Measurements from ENCODE around the gene XRCC4.
A peak's percentile ranks its signal among the peaks of the same experiment; 100 is the strongest.
"Not testable (repeated sequence)": the region's sequence is repeated elsewhere in the genome, so short reads cannot be mapped to it uniquely, and the experiment has no call there.

XRCC4 gene

DNA sequence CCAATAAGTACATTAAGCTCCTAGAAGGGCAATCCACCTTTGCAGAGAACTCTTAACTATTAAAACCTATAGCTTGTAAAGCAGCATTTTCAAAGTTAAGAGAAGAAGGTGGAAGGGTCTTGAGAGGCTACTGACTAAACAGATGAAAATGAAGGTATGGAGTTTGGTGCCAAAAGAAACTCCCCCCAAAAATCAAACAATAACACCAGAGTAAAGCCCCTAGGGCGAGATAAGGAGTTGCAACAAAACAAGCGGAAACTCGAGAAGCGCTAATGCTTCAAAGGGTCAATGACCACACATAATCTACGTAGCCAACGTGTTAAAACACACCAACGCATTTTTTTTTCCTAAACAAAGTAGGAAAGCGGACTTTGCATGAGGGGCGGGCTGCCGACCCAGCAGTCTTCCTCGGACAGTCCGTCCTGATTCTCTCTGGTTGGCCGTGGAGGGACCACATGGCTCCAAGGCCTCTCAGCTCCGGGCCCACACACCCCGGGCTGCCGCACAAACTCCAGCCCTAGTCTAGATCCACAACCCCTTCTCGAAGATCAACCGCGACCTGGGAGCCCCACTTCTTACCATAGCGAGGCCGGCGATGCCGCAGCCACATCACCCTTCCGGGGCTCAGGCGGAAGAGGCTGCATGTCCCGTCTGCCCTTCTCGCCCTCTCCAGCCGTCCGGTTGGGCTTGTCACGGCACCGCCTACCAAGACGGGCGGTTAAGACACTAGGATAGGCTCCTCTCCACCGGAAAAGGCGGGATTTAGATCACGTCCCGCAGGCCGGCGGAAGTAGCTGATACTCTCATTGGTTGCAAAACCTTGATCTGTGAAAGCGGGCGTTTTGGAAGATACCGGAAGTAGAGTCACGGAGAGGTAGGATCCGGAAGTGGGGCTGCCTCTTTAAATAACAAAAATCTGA lies at the start of gene XRCC4, which contains the start of gene TMEM167A:
TSS of gene XRCC4 (plus strand) at position 806 of the 920 bp plus-strand sequence. CDS start 27,373 bp downstream, outside the sequence.
TSS of gene TMEM167A (minus strand) at position 653 of the 920 bp plus-strand sequence. CDS start at position 582, 71 bp downstream.
- Histone ChIP-seq H3K4me3 (peak within 1 kb of the TSS; percentile 77 to 94 (median 86)), H3K27ac (peak within 1 kb of the TSS; percentile 49 to 96 (median 89))

DNA sequence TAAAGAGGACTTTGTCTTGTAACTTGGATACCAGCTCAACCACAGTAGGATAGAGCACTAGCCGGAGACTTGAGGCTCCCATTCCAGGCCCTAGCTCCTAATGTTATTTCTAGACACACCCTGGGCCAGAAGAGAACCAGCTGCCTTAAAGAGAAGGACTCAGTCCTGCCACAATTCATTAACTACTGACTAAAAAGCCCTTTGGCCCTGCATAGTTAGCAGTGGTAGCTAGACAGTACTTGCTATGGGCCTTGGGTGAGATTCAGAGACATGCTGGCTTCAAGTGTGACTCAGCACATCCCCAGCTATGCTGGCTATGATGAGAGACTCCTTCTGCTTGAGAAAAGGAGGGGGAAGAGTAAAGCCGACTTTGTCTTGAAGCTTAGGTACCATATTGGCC lies 47.4 kb upstream of the XRCC4 start:
- Histone ChIP-seq H3K27ac (no peak overlapping the region), H3K4me3 (no peak overlapping the region)

DNA sequence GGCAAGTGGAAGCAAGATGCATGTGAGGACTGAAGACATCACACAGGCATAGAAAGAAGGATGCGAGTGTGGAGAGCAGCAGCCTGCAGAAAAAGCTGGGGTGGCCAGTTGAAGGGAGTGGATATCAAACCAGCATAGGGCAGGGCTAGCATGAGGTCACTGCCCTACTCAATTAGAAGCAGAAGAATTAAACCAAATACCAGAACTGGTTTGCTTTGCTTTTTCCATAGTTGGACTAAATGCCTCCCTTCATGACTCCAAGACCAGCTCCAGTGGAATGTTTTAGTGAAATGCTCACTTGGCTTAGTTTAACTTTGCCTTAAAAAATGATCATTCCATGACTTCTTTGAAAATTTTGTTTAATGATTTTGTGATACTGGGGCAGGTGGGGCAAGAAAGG lies 46.0 kb upstream of the XRCC4 start:
- no peak overlapping the region for H3K4me3 ChIP-seq

DNA sequence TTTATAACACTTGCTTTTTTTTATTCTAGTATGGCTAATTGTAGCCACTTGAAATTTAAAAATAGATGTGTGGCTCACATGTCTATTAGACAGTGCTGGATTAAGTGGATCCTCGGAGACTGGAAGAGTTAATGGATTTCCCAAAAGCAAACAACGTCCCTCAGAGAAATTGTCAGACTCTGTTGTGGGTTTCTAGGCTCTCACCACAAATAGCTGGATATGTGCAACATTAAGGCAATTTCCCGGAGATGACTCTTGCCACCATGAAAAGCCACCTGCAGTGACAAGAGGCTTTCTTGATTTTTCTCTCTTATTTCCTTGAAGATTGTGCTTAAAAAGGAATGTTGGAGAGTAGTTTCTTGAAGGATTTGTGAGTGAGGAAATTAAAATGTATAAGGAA lies 43.3 kb upstream of the XRCC4 start:
- Histone ChIP-seq H3K27ac (no peak overlapping the region), H3K4me3 (no peak overlapping the region)

More for the DNA sequence above, 46.0 kb upstream of the XRCC4 start:
- no peak overlapping the region for H3K27ac ChIP-seq

DNA sequence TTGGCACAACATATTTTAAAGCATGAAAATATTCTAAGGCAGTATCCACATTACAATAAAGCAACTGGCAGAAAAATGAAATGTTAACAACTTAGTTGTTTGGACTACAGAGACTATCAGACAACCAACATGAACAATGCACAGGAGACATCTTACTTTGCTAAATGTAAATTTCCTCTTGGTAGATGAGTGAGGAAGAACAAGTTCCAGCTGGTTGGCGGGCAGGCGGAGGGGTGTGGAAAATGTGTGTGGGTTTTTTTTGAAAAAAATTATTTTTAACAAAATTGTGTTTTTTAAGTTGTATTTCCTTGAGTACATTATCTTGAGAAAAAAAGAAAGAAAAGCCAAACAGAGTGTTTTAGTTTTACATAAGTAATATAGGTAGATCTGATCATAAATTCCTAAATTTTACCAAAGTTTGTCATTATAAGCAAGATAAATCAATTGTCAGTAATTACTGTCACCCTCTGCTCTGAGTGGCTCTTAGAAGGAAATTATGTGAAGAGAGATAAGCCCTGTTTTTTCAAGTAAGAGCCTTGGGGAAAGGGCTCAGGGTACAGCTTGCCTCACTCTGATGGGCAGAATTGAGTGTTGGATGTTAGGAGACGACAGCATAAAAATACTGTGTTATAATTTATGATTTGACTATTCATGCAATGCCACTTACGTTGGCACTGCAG lies 42.7 kb upstream of the XRCC4 start:
- Histone ChIP-seq H3K4me3 (no peak overlapping the region), H3K27ac (no peak overlapping the region)

DNA sequence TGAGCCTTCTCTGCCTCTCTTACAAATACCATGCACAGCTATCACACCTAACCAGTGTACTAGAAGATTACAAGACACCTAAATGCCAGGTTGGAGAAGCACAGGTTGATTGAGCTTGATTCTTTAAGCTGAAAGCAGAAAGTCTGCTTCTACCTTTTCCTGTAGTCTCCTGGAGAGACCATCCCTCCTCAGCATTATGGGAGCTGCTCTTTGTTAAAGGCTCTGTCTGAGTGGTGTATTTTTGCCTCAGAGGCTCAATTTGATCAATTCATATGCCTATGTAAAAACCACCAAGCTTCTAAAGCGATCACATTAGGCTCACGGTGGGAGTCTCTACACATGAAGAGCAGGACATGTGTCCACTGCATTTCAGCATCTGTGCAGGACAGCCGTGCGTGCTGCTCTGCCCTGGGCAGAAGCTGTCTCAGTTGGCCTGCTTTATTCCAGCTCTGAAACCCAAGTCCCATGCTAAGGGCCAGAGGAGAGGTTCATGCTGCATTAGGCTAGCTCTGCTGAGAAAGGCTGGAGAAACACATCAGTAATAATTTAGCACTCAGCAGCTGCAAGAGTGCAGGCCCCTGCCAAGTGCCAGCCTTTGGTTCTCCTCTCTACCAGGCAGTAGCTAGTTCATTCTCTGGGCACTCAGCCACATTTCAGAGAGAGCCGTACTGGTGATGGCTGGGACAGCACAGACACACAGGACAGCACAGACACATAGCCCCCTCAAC lies 41.8 kb upstream of the XRCC4 start:
- Histone ChIP-seq H3K27ac (peak overlapping the region in 1 of 21 experiments; percentile 3), H3K4me3 (no peak overlapping the region)

DNA sequence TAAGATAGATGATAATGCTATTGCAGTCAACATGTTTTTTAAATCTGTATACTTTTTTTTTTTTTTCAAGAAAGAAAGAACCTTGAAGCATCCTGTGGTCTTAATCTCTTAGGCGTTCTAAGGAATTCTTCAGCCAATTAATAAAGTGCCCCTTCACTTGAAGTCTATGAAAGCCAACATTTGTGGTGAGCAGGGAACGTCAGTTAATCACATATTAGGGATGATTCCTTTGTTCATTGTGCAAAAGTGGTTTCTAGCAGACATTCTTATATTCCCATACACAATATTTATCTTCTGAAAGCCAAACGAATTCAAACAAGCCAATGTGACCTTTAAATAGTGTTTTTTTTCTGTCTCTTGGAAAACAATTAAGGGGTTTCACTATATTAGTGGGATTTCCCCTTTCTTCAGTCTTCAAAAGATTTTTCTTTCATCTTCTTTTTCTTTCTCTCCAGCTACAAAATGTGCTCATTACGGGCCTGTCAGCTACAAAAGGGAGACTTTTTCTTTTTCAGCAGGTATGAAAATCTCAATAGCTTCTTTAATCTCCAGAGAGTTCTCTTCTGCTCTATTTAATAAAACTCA lies 40.3 kb upstream of the XRCC4 start:
- H3K27ac ChIP-seq, result no peak overlapping the region

DNA sequence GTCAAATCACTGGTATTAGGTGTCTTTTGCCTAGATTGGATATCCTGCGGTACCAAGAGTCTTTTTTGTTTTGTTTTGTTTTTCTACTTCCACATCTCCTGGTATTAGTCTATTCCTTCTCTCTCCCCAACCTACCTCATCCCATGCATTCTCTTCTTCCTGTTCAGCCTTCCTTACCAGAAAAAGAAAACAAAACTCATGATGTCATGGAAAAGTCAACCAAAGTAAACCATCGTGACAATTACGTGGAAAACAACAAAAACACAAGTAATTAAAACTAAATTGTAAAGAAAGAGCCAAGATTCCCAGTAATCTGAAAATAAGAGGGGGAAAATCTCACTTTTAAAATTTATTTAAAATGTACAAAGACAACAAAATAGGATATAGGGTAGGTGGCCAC lies 38.4 kb upstream of the XRCC4 start:
- H3K27ac ChIP-seq, result no peak overlapping the region
- H3K4me3 ChIP-seq, result no peak overlapping the region

More for the DNA sequence above, 40.3 kb upstream of the XRCC4 start:
- no peak overlapping the region for H3K4me3 ChIP-seq

DNA sequence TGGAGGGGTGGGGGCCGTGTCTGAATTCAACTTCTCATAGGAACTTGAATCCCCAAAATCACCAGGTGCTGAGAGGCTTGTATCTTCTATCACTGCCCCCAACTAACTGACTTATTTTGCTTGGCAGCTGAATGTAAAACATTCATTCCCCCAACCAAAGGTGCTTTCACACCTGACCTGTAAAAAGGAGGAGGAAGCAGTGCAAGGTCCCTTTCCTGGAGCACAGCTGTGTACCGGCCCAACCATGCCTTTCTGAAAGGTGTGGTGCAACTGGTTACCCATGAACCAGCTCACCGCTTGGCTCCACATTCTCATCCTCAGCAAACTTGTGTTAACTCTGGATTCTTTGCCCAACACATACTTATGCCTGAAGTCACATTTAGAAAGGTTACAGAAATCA lies 34.8 kb upstream of the XRCC4 start:
- no peak overlapping the region for H3K4me3 ChIP-seq
- H3K27ac ChIP-seq, result no peak overlapping the region

DNA sequence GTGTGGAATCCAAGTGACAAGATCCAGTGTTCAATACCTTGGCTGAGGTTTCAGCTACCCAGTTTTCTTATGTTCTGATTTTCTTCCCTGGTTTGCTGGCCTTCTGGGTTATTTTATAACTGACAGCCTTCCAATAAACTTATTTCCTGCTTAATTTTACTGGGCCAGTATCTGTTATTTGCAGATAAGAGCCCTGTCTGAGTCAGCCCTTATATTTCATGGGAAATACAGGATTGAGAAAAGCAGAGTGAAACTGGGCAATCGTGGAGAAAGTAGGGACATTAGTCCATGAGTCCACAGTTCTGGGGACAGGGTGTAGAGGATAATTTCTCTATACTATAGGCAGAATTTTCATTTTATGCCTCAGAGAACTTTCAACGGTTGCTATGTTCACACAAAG lies 32.4 kb upstream of the XRCC4 start:
- H3K4me3 ChIP-seq, result no peak overlapping the region
- H3K27ac ChIP-seq, result no peak overlapping the region

DNA sequence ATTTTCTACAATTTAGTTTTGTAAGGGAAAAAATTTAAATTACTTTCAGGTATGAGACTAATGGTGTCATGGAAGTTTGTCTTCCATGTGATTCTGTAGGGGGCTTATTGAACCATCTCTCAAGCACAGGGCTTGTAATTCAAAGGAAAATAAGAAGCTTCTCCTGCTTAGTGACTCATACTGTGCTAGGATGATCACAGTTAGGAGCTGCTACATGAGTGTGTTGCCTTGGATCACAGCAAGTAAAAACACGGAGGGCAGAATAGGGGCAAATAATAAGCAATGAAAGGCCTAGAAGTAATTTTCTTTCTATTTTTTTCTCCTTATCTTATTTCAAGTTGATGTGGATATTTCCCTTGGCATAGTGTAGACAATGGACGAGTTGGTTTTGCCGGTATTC lies 29.1 kb upstream of the XRCC4 start:
- Histone ChIP-seq H3K27ac (no peak overlapping the region), H3K4me3 (no peak overlapping the region)

DNA sequence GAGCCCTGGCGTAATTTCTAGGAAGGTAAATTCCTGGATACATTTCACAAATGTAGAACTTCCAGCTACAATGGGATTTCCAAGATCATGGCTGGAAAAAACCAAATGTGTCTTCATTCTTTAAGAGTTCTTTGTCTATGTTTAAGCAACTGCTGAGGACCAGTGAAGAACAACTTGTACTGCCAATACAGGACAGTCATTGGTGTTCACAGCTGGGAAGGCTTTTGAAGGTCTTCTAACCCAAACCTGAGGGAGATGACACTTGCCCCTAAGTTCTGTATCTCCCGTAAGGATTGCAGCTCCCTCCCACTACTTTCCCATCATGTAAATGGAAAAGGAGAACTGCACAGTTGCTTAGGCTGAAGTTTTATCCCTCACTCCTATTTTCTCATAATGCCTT lies 28.5 kb upstream of the XRCC4 start:
- H3K27ac ChIP-seq, result no peak overlapping the region
- H3K4me3 ChIP-seq, result no peak overlapping the region

DNA sequence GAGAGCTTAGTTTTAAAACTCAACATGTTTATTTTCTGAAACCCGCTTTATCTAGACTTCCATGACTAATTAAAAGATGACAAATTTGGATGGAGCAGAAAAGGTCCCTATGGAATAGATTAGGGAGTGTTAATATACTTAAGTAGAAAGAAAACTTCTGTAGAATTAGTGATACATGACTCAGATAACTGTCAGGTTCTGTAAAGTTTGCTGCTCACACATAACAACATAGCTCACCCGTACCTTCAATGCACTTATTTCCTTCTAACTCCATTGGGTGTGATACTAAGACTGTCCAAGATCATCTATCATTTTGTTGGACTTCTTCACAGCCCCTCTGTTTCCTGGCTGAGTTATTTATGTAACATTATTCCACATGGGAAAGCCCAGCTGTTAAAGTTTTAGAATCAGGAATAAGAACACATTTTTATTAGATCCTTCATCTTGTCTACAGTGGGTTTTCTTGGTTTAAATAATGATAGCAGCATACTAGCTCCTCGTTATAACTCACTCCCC lies 27.9 kb upstream of the XRCC4 start:
- H3K27ac ChIP-seq, result no peak overlapping the region

DNA sequence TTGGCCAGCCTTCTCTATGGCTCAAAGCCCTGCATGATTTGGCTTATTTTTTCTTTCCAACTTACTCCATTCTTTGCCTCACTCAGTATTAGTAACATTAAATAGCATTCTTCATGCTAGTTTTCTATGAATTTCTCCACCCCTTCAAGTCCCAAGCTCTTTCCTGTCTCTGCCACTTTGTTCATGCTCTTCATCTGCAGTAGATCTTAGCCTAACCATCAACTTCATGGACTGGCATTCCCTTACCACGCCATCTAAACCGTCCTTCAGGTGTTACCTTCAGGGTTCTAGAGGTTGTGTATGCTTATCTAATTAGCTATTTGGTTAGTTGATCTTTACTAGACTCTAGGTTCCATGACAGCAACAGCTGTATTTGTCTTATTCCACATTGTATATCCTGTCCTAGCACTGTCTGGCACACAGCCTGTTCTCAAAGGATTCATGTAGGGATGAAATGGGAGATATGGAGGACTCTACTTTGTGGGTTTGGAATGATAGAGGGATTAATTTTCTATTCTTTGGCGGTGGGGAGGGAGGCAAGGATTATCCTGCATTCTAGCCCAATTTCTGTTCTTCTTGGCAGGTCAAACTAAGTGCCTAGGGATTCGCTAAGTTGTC lies 26.5 kb upstream of the XRCC4 start:
- Histone ChIP-seq H3K27ac (no peak overlapping the region), H3K4me3 (no peak overlapping the region)

More for the DNA sequence above, 27.9 kb upstream of the XRCC4 start:
- no peak overlapping the region for H3K4me3 ChIP-seq

DNA sequence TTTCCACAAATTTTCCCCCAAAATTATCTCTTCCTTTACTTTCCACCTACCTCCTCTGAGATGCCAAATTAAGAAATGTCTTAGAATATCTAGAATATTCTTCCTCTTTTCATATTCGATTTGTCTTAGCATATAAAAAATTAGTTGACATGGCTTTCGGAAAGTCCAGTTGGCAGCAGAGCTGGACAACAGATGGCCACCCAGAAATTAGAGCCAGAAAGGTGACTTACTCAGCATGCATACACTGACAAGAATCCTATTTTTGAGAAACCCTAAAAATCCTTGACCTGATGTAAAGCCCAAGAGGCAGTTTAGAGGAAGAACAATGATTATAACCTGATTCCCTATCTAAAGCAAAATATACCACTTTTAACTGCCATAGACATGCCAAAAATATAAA lies 22.2 kb upstream of the XRCC4 start:
- H3K4me3 ChIP-seq, result no peak overlapping the region

DNA sequence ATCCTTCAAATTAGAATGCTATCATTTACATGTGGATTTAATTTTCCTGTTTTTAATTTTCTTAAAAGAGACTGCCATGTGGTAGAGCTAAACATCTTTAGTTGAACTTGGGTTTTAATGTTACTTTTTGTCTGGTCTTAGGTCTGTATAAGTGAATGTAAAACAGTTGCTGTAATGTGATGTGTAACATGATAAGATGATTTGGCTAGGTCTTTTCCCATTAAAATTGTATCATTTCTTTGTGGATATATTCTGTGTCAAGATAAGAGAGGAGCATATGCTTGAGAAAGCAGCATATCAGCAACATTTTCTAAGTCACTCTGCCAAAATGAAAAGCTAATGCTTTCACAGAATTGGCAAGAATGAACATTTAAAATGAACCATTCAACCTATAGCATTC lies 18.6 kb upstream of the XRCC4 start:
- no peak overlapping the region for H3K4me3 ChIP-seq

More for the DNA sequence above, 22.2 kb upstream of the XRCC4 start:
- no peak overlapping the region for H3K27ac ChIP-seq

DNA sequence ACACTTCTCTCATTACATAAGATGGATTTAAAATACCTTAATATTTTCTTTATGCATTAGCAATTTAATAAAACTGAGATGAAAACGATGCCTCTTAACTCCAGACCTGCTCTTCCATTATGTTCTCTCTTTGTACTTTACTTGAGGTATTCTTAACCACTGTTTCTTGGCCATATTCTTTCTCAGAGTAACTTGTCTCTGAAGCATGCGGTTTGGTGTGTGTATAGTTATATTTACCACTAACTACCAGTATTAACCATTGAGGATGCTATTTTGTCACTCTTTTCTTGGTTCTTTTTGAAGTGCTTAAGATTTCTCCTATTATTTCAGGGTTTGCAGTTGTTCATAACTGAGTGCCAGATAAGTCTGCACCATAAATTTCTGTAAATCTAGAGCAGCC lies 18.0 kb upstream of the XRCC4 start:
- H3K27ac ChIP-seq, result peak overlapping the region in 1 of 21 experiments; percentile 5
- H3K4me3 ChIP-seq, result no peak overlapping the region

More for the DNA sequence above, 18.6 kb upstream of the XRCC4 start:
- H3K27ac ChIP-seq, result no peak overlapping the region

DNA sequence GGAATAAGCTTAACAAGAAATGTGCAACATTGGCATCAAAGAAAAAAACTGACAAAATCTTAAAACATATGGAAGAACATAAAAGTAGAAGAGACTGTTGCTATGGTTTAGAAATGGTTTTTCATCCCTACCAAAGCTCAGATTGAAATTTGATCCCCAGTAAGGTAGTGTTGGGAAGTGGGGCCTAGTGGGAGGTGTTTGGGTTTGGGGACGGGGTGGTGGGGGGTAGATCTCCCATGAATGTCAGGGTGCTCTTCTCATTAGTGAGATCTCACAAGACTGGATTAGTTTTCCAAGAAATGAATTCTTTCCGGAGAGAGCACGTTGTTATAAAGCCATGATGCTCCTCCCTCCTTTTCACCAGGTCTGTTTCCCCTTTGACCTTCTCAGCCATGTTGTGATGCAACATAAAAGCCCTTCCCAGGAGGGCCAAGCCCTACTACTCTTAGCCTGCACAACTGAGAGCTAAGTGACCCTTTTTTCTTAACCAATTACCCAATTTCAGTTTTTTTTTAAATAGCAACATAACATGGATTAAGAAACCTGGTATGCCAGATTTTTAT lies 10.7 kb upstream of the XRCC4 start:
- H3K4me3 ChIP-seq, result no peak overlapping the region
- no peak overlapping the region for H3K27ac ChIP-seq

DNA sequence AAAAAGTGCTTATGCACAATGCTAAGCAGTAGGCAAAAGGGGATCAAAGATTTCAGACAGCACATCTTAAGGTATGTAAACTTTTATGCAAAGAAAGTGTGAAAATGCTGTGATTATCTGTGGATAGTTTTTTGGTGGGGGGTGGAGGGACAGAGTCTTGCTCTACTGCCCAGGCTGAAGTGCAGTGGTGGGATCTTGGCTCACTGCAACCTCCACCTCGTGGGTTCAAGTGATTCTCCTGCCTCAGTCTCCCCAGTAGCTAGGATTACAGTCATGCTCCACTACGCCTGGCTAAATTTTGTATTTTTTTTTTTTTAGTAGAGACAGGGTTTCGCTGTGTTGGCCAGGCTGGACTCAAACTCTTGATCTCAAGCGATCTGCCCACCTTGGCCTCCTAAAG lies 10.0 kb upstream of the XRCC4 start:
- H3K27ac ChIP-seq, H3K4me3 ChIP-seq: not testable (repeated sequence)

All from skin epidermis (tissue), 12 donors.